ENCODE measurements around the gene CYSLTR2.

- TF ChIP-seq PATZ1 (CRISPR knock-in tag; IDR thresholded peaks at IDR 0.05; ENCODE audit: borderline replicate concordance) = no peak
- TF ChIP-seq ARNTL (CRISPR knock-in tag; IDR thresholded peaks at IDR 0.05; ENCODE audit: borderline replicate concordance, low read depth) = no peak
- no peak for TF ChIP-seq CREB5 (CRISPR knock-in tag; IDR thresholded peaks at IDR 0.05; ENCODE audit: low read depth)
- TF ChIP-seq ESRRG (CRISPR knock-in tag; IDR thresholded peaks at IDR 0.05) = no peak
- TF ChIP-seq, protein P1, sequence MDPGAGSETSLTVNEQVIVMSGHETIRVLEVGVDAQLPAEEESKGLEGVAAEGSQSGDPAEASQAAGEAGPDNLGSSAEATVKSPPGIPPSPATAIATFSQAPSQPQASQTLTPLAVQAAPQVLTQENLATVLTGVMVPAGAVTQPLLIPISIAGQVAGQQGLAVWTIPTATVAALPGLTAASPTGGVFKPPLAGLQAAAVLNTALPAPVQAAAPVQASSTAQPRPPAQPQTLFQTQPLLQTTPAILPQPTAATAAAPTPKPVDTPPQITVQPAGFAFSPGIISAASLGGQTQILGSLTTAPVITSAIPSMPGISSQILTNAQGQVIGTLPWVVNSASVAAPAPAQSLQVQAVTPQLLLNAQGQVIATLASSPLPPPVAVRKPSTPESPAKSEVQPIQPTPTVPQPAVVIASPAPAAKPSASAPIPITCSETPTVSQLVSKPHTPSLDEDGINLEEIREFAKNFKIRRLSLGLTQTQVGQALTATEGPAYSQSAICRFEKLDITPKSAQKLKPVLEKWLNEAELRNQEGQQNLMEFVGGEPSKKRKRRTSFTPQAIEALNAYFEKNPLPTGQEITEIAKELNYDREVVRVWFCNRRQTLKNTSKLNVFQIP (CRISPR knock-in tag; IDR thresholded peaks at IDR 0.05; ENCODE audit: borderline replicate concordance, low read depth) = no peak
- no peak for TF ChIP-seq GLIS3 (CRISPR knock-in tag; IDR thresholded peaks at IDR 0.05)
- TF ChIP-seq CSRNP3 (CRISPR knock-in tag; IDR thresholded peaks at IDR 0.05) = no peak
- no peak for TF ChIP-seq OSR1 (CRISPR knock-in tag; IDR thresholded peaks at IDR 0.05)
- TF ChIP-seq, protein P2, sequence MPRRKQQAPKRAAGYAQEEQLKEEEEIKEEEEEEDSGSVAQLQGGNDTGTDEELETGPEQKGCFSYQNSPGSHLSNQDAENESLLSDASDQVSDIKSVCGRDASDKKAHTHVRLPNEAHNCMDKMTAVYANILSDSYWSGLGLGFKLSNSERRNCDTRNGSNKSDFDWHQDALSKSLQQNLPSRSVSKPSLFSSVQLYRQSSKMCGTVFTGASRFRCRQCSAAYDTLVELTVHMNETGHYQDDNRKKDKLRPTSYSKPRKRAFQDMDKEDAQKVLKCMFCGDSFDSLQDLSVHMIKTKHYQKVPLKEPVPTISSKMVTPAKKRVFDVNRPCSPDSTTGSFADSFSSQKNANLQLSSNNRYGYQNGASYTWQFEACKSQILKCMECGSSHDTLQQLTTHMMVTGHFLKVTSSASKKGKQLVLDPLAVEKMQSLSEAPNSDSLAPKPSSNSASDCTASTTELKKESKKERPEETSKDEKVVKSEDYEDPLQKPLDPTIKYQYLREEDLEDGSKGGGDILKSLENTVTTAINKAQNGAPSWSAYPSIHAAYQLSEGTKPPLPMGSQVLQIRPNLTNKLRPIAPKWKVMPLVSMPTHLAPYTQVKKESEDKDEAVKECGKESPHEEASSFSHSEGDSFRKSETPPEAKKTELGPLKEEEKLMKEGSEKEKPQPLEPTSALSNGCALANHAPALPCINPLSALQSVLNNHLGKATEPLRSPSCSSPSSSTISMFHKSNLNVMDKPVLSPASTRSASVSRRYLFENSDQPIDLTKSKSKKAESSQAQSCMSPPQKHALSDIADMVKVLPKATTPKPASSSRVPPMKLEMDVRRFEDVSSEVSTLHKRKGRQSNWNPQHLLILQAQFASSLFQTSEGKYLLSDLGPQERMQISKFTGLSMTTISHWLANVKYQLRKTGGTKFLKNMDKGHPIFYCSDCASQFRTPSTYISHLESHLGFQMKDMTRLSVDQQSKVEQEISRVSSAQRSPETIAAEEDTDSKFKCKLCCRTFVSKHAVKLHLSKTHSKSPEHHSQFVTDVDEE (CRISPR knock-in tag; IDR thresholded peaks at IDR 0.05) = no peak
These were observed 76.1 kb downstream of the CYSLTR2 start for GRCh38 chr13:48729856-48730255.
